SH-SY5Y (cell line): ENCODE results near the gene SPATA4.

Experiments
- GATA2 ChIP-seq: IDR thresholded peaks from 2 replicates; pipeline ENCODE4 v1.6.1; 2011; ENCODE audit warnings: mild to moderate bottlenecking, low read depth, low read length
- GATA3 ChIP-seq: IDR thresholded peaks from 2 replicates; pipeline ENCODE4 v1.6.1; 2011; ENCODE audit warnings: low read depth, mild to moderate bottlenecking, low read length, moderate library complexity

- TF ChIP-seq GATA2 (no peak), GATA3 (no peak)
Observed at GRCh38 chr4:176205299-176205698, 9.9 kb upstream of the SPATA4 start.
